HG03135 (cell line): ENCODE results near the gene MN1.

Source experiments
- ATAC-seq: cut with Tn5 transposase; IDR thresholded peaks from one replicate; pipeline ENCODE4 v1.9.1; 2021; ENCODE audit warnings: mild to moderate bottlenecking, moderate library complexity; ENCODE audit not compliant: unreplicated experiment

Gene MN1

DNA sequence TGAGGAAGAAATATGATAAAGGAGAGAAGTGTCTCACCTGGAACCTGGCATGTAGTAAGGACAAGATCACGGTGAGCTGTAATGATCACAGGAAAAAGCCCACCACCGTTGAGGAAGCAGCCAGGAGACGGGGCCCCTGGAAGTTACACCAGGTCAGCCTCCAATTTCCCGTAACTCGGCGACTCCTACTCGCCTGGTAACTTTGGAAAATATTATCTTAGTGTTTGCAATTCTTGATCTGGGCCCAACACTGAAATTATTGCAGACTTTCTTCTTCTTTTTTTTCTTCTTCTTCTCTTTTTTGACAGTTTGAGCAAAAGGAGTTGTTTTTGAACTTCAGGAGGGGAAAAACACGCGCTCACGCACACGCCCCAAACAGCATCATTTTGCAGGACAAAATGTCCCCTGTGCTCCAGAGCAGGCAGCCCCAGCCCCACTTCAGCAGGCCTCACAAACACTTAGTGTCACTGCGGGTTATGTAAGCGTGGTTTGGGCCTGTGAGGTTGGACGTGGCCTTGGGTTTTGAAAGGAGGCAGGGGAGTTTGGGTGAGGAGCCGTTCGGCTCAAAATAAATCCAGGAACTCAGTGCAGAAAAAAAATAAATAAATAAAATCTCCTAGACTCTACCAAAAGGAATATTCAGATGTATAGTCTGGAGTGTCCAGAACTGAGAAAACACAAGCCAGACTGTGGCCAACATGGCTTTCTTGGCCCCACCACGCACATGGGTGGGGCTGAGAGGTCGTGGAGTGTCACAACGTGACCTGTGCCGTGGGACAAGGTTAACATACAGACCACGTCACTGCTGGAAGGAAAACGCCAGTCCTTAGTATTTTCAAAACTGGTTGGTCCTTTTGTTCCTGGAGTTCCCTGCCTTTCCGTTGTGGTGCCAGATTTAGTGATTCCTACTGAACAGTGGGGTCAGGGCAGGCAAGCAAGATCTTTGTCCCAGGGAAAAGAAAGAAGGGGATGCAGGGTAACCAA, 26.3 kb upstream of the MN1 start:
- ATAC-seq, result no peak

DNA sequence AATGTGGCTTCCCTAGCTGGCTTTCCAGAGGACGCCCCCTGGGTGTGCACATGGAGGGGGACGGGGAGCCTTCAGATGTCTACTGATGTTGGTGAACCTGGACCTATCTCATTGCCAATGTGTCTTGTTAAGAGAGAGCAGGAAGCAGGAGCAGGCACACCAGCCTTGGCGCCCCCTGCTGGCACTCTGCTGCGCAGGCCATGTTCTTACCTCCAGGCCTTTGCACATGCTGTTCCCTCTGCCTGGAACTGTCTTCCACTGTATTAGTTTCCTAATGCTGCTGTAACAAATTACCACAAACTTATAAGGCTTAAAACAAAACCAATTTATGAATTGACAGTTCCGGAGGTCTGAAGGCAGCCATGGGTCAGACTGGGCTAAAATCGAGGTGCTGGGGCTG, 23.6 kb upstream of the MN1 start:
- no peak for ATAC-seq

DNA sequence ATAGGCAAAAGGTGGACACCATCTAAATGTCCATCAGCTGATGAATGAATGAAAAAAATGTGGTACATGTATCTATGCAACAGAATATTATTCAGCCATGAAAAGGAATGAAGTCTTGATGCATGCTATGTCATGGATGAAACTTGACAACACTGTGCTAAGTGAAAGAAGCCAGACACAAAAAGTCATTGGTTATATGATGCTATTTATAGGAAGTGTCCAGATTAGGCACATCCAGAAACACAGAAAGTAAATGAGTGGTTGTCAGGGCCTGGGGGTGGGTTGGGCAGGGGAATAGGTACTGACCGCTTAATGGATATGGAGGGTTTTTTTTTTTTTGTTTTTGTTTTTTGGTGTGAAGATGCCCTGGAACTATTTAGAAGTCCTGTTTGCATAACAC, 21.7 kb upstream of the MN1 start:
- ATAC-seq, result no peak

DNA sequence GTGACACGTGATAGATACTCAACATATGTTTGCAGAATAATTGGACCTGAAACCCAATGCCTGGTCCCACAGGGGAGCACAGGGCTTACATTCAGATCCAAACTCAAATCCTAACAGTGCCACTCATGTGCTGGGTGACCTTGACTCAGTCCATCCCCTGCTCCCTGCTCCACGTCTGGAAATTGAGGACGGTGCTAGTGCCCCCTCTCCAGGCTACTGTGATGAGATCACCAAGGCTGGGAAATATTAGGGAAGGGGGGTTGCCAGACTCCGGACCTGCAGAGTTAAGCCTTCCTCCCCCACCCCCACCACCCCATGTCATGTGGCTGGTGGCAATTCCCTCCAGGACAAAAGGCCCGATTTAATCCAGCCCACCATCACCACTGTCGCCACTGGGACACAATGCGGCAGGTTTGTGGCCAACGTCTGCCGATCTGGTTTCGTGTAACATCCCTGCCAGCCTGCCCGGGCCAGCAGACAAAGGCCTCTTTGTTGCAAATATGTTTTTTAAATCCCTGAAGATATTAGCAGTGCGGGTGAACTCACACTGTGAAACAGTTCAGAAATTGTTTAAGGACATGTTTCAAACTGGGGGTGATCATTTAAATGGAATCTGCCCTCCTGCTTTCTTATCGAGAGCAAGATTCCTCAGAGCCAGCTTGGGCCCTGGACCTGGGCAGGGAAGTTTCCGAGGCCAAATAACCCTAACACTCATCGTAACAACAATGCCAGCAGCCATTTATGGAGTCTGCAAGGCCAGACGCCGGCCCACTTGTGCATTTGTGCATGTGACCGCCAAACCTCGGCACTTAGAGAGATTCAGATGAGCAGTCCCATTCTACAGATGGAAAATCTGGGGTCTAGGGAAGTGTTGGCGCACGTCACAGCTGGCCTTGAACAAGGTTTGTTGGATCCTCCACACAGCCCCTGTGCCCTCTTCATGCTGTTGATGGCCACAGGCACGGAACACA, 19.6 kb upstream of the MN1 start:
- ATAC-seq, result no peak

DNA sequence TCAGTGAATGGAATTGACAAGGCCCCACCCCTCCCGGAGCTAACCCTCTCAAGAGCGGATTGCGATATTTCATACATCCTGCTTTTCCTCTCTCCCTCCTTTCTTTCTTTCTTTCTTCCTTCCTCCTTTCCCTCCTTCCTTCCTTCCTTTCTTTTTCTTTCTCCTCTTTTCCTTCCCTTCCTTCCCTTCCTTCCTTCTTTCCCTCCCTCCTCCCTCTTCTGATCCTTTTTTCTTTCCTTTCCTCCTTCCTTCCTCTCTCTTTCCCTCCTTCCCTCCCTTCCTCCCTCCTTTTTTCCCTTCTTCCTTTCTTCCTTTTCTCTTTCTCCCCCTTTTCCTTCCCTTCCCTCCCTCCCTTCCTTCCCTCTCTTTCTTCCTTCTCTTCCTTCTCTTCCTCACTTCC, 15.0 kb upstream of the MN1 start:
- no peak for ATAC-seq

DNA sequence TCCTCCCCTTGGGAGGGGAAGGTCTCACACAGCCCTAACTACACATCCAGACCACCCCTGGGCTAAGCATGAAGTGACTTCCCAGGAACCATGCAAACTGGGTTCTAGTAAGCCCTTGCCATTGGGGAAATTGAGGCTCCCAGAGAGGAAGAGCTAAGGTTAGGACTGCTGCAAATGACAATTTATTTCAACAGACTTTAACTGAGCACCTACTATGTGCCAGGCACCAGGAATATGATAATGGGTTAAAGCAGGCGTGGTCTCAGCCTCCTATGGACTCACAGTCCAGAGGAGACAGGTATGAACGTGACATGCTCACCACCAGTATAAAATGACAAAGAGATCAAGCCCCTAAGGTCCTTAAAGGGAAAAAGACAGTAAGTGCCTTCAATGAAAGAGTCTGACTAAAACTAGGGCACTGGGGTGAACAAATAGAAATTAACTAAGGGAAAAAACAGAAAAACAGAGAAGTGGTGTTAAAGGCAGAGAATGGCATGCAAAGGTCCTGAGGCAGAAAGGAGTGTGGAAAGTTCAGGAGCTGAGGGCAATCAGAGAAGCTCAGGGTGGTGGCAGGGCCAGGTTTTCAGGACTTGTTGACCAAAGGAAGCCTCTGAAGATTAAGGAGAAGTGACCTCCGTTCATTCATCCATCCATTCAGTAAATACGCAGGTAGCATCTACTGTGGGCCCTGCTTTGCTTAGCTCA, 14.4 kb upstream of the MN1 start:
- no peak for ATAC-seq

DNA sequence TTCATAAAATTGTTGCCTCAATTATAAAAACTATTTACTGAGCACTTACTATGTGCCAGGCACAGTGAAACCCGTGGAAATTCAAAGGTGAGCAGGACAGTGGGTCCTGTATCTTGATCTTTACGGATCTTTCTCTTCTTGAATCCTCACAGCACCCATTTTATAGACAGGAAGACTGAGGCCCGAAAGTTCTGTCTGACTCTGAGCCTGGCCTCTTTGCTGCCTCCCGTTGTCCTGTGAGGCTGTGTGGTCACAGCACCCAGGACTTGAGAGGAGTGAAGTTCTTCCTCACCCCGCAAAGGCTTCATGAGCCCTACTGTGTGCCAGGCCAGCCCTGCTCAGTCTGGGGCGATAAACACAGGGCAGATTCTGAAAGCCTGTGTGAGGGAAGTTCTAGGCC, 13.4 kb upstream of the MN1 start:
- no peak for ATAC-seq

DNA sequence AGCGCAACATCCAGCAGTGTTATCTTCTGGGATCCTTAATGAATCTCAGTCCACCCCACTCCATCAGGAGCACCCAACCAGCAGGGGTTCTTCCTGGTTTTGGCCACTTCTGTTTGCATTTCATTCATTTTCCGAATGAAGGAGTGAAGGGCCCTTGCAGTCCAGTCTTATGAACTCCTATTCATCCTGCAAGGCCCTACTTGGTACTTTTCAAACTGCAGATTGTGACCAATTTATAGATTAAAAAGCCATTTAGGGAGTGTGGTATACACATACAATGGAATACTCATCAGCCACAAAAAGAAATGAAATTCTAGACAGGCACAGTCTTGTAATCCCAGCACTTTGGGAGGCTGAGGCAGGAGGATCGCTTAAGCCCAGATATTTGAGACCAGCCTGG, 10.2 kb upstream of the MN1 start:
- no peak for ATAC-seq

DNA sequence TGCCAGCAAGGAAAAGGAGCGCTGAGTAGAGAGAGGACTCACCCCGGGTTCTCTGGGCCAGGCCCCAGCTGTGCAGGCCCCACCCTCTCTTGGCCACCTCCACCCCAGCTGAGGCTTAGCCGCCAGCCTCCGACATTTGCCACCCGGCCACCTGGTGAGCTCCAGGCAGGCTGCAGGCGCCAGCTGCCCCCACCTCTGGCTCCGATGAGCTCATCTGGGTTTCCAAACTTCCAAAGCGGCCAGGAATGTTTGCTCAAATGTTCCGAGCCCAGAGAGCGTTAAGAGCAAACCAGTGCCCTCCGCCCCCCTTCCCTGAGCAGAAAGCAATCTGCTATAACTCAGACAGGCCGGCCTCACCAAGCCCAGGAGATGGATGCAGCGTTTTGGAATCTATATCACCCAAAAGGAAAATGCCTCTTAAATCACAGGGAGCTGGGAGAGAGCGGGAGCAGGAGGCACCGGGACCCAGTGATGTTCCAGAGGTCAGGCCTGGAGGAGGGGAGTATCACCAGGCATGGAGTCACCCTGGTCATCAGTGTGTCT, 9.1 kb upstream of the MN1 start:
- ATAC-seq, result no peak

DNA sequence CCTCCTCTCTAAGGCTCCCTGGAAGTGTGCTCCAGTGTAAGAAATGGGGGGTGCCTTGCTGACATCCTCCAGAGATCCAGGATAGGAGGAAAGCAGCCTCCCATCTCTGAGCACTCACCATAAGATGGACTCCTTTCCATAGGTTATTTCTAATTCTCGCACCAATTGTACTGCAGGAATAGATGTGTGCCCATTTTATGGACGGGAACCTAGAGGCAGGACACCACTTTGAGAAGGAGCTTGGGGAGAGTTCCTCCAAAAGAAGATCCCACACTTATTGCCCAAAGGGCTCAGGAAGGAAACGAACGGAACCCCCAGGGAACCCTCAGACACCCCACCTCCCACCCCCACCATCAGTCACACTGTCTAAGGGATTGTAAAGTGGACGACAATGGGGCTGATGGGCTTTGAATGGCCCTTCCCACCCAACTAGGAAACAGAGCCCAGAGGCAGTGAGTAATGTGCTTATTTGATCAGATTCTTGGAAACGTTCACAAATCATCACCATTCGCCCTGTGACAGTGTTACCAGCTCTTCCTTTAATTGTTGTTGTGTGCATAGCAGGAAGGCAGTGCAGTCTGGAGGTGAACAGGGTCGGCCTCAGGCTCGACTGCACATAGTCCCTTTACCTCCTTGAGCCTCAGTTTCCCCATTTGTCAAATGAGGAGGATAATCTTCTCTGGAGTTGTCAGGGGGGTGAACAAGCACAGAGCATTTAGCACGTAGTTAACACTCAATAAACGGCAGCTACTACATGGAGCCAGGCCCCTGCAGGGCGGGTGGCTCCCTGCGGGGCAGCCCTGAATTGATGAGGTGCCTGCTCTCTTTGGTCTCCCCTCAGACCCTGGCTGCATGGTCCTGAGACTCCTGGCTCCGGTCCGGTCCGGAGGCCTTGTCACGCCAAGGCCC, 8.4 kb upstream of the MN1 start:
- ATAC-seq, result no peak

DNA sequence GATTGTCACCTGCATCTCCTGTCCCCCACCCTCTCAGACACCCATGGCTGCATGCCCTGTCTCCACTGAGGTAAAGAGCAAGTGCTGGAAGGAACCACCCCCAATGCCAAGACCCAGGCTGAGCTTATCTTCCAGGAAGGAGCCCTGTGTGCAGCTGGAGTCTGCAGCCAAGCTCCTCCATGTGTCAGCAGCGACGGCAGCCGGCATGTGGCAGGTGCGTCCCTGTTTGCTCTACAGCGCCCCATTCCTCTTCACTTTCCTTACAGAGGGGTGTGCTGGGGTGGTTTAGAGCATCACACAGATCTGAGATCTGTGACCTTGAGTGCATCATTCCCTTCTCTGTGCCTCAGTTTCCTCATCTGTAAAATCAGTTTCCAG, 7.7 kb upstream of the MN1 start:
- ATAC-seq, result no peak

DNA sequence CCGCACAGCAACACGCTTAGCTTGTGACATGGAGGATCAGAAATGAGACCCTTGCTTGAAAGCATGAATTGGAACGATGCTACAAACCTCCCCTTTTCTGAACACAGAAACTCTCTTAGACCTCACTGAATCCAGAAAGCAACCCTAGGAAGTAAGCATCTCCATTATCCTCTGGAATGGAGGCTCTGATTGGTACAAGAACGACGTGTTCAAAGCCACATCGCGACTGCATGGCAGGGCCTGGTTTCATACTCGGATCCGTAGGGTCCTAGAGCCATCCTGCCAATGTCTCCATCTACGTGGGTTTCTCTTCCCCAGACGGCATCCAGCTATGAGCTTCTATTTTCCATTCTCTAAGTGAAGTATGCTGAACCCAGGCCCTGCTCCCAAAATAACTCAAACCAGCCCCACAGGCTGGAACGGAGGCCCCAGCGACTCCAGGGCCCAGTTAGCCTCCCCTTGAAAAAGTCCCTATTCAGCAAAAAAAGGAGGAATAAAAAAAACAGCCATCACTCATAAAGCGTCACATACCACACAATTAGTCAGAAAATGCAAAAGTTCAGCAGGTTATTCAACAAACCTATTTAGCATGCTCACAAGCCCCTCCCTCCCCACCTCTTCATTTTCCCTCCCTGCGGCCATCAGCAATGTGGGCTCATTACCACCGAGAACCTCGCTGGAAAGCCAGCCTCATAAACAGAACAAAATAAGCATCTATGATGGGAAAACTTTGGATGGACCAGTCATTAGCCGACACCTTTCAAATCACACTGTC, 7.1 kb upstream of the MN1 start:
- ATAC-seq, result no peak

DNA sequence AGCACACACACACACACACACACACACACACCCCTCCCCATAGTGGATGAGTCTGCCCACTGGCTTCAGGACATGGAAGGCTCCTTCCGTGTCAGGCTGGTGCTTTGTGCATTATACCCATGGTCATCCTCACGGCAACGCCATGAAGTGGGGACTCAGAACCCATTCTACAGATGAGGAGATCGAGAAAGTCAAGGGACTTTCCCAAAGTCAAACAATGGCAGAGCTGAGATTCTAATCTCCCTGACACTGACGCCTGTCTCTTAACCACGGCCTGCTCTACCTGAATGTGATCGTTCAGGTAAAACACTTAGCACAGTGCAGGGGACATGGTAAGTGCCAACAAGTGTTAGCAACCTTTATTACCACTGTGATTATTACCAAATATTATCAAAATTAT, 4.3 kb upstream of the MN1 start:
- ATAC-seq, result no peak

DNA sequence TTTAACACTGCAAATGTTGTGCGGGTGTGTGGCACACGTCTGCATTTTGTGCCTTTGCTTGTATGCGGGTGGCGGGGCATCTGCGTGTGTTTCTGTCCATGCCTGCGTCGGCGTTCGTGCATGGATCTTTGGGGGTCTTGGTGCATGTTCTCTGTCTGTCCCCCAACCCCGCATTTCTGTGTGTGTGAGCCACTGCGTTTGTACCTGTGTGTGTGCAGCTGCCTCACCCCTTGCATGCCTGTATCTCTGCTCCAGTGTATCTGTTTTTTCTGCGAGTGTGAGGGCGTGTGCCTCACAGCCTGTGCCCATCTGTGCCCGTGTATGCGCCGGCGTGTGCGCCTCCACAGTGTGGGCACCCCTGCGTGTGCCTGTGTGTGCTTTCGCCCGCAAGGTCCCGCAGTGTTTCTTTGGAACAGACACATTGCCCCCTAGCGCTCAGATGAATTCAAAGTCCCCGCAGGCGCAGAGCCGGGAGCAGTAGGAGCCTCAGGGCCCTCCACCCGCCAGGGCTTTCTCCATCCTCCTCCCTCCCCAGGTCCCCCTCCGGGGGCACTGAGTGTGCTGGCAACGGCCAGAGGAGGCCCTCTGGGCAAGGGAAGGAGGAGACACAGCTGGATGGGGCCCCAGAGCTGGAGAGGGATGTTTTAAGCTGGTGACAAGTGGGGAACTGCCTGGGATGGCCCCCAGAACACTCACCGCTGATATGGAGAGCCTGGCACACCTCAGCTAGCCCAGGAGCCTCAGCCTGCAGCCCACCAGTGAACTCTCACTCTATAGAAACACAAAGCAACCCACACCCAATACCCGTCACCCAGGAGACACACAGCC, 3.1 kb upstream of the MN1 start:
- no peak for ATAC-seq

DNA sequence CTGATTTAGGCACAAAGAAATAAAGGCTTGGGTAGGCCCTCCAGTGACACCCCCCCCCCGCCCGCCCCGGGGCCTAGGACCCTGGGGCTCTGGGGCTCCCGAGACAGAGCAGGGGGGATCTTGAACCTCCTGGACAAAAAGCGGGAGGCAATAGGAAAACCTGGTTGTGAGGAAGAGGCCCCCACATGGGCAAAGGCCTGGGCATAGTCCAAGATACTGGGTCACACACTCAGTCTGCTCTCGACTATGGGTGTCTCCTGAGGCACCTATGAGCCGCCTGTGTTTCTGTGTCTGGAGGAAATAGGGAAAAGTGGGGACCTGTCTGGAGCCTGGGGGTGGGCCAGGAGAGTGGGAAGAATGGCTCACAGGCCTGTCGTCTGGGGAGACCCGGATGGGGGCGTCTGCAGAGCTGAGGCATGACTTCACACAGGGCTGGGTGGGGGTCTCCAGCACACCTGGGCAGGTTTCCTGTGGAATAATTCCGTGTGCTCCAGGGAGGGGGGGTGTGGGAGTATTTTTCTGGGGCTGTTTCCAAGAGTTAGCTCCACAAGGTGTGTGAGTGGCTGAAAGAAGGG, 2.4 kb upstream of the MN1 start:
- ATAC-seq, result no peak

DNA sequence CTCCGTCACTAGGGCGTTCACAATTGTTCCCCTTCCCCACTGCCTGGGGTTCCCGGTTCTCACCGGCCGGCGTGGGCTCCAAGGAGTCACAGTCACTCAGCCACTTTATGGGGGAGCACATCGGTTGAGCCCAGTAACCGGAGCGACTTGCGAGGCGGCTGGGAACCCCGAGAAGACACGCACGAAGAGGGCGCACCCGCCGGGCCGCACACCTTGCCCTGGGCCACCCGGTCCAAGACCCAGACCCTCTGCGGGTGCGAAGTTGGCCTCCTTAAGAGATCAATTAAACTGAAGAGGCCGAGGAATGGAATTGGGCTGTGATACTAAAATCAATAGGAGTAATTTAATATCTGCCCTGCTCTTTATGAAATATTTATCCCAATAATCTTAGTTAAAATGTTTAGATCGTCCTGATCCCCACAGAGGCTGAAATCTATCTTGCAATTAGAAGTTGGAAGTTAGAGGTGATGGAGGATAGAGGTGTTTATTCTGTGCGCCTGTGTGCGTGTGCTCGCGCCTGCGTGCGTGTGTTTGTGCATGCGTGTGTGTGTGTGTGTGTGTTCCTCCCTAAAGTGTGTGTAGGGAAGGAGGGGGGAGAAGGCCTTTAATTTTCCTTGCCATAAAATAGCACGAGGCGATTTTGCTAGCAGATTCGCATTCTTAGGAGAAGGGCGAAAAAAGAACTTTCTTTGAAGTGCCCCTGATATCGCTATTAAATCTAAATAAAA, 954 bp upstream of the MN1 start:
- ATAC-seq, result no peak

DNA sequence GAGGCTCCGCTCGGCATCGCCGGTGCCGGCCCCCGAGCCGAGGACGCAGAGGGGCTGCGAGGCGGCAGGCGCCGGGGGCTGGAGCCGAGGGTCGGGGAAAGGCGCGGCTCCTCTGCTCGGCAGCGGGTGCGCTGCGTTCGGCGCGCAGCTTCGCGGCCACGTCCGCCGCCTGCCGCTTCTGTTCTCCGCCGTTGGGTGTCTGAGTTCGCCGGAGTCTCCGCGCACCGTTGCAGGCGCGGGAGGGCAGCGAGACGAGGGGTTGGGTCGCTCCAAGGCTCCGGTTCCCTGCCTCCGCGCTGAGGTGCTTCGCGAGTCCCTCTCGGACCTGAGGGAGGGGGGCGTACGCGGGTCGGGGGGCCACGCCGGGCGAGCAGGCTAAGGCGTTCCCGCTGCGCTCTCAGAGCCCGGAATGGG, 347 bp downstream of the MN1 start:
- ATAC-seq, result no peak
